Smooth muscle cell of the brain vasculature (primary cell): ENCODE results near the gene CMC1.

Experiments used
- DNase-seq: peaks from one replicate; pipeline ENCODE4 v3.0.0-alpha.2; 2012; ENCODE audit warnings: low read depth, low spot score

Gene CMC1

DNA sequence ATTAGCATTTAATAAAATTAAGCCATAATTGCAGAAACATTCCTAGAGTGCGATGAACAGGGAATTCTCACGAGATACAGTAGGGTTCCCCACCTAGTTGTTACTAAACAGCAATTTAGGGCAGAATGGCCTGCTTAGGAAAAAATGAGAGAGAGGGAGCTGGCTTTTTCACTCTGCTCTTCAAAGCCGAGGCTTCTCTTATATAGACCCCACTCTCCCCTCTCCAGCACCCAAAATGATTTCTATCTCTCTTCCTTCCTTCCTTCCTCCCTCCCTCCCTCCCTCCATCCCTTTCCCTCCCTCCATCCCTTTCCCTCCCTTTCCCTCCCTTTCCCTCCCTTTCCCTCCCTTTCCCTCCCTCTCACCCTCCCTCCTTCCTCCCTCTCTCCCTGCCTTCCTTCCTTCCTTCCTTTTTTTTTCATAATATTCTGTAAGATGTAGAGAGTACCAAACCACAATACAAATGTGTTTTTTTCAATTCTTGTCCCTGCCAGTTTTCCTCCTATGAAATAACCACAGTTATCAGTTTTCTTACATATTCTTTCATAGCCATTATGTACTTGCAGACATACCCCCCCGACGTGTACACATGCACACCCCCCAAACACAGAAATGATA is 59.0 kb downstream of the CMC1 start:
- no peak for DNase-seq

DNA sequence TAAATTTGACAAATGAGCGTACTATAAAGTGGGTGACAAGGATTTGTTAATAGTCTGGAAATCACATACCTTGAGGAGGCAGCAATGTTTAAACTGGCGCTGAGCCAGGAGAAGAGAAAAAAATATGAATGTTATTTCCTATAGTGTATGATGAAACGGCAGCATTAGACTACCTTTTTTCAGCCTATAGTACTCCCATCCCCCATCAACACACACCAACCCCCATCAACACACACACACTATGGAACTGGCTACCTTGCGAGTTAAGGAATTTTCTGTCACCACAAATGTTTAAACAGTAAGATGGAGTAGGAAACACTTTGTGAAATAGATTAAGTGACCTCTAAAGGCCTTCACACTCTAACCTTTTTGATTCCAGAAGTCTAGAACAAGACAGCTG is 60.3 kb downstream of the CMC1 start:
- DNase-seq = no peak

GRCh38 chr3:28308196-28308595 is 66.8 kb downstream of the CMC1 start:
- no peak for DNase-seq

DNA sequence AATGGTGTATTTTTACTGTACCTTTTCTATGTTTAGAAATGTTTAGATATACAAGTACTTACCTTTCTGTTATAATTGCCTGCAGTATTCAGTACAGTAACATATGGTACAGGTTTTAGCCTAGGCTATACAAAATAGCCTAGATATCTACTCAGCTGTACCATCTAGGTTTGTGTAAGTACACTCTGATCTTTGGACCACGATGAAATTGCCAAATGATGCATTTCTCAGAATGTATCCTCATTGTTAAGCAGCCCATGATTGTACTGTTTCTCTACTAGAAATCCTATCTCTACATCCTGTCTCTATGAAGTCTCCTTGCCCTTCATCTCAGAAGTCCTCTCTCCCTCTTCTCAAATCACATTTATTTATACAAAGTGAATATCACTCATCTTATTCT is 74.3 kb downstream of the CMC1 start:
- DNase-seq = no peak

DNA sequence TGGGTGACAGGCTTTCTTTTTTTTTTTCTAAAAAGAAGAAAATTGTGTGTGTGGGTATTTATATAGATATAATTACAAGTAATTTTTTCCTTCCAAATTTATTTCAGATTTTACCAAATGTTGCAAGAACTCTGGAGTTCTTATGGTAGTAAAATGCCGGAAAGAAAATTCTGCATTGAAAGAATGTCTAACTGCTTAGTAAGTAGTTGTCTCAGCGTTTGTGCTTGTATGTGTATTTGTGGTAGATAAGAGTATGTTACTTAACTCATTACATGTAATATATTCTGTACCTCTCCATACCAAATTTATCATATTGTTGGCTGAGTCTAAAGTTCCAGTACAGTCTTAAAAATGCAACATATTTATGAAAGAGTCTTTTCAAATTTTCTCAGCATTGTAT is 74.8 kb downstream of the CMC1 start:
- DNase-seq = no peak

- DNase-seq = no peak
Measured at GRCh38 chr3:28317438-28318022, 76.1 kb downstream of the CMC1 start.

- DNase-seq = no peak
Measured at GRCh38 chr3:28320981-28321380, 79.6 kb downstream of the CMC1 start.

DNA sequence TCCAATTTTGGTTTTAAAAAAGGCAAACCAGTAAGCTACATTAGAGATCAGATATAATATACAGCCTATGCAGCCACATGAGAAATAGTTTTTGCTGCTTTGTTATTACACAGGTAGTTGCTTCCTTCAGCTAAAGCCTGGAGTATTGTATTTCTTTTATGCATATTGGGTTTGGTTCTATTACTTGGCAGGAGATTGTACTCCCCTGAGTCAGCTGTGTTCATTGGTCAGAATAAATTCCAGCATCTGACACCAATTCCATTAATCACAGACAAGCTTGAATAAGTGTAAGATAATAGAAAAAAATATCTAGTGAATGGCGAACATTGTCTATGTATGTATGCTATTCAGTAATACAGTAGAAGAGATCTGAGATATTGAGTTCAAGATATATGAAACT is 81.0 kb downstream of the CMC1 start:
- no peak for DNase-seq

GRCh38 chr3:28326458-28326926 is 85.1 kb downstream of the CMC1 start:
- DNase-seq = no peak

DNA sequence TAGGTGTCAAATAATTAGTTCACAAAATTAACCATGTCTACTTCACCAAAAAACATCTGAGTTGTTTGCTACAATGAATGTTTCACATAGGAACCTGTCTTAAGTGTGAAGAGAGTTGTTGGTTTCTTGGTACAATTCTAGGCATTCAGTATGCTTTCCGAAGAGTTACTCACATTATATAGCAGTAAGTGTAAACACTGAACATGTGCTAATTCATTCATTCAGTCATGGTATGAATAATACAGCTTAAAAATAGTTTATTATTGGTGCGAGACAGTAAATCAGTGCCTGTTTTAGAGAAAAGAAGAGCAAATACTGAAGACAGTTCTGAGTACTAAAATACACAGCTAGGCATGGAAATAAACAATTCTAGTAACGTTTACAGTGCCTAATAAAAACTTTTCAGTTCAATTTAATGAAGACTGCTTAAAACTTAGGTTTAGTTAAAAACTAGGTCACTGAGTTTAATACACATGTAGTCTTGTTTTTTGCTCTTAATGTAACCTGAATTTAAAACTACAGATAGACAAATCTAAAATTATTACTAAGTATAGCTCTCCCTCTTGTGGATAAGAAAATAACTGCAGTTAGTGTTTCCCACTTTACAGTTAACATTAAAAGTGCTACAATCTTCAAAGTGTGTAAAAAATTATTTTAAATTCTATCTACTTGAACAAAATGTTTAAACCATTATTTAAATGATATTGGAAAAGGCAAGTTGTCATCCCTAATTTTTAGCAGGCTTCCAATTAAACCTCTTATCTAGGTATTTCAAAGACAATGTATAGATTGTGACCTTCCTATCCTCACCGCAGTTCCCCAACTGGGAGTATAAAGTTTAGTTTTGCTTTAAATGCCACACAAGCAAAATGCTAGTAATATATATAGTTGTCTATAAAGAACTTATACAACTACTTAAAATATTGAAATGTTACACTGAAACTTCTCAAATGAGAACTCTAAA is 87.1 kb downstream of the CMC1 start:
- DNase-seq = no peak

GRCh38 chr3:28334552-28334951 is 93.1 kb downstream of the CMC1 start:
- no peak for DNase-seq

DNA sequence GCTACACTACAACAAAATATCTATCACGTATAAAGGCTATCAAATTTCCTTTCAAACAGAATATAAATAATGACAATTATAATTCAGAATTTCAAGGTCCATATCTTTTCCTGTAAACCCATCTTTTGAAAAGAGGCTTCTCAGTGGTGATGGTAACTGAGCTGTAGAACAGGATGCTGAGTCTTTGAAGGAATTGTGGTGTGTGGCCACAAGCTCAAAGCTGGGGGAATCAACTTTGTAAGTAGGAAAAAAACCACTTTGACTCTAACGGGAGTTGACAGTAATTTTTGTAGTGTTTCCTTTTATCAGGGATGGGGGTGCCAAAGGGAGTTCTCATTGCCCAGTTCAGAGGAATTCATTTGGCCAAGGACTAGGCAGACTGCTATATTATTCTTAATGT is 93.8 kb downstream of the CMC1 start:
- no peak for DNase-seq

DNA sequence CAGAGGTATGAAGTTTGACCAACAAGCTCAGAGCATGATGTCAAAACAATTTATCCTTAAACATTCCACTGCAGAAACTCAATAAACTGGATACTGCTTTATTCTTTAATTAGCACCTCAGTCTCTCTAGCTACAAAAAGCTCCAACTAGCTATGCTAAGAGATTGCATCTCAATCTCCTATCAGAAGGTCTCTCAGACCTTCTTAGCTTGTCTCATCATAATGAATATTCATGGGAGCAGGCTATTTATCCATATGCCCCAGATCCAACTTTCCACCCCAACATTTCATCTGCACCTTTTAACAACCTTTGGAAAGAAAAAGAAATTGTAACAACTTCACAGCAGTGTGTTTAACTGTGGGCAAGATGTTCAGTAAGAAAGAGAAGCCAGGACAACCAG is 95.8 kb downstream of the CMC1 start:
- DNase-seq = no peak

- no peak for DNase-seq
Measured at GRCh38 chr3:28343144-28343543, 101.7 kb downstream of the CMC1 start.

DNA sequence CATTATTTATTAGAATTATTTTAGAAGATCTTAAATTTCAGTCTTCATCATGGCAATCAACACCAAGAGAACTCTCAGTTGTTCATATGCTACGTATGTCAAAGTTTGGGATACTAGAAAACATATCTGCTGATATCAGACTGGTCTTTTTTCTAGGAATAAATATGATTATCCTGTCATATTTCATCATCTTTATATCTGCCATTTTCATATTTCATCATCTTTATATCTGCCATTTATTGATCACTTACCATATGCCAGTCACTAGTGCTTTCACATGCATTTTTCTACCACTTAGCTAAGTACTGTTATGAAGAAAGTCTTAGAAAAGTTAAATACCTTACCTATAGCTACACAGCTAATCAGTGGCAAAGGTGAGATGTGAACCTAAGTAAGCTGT is 104.3 kb downstream of the CMC1 start:
- no peak for DNase-seq

GRCh38 chr3:28347374-28348264 is 106.2 kb downstream of the CMC1 start:
- DNase-seq = no peak

DNA sequence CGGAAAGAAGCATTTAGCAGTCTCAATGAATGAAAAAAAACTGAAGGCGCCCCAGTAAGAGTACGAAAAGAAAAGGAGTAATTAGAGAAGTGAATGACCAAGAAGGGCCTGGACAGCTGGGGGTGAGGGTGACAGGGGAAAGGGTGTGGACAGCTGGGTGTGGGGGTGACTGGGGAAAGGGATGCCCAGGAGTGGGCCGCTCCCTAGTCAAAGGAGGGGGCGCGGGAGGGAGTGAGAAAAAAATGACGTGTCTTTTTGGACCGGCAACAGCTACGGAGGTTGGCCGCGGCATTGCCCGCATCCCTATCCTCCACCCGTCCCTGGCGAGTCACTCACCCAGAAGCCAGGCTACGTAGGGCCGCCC is 106.8 kb downstream of the CMC1 start:
- no peak for DNase-seq

GRCh38 chr3:28348629-28349468 is 107.4 kb downstream of the CMC1 start, which contains the start of the genes AZI2 and ZCWPW2:
TSS of gene AZI2 (minus strand) at chr3:28348824. CDS start at chr3:28340617, 8,207 bp downstream.
TSS of gene ZCWPW2 (plus strand) at chr3:28348721. CDS start at chr3:28413069, 64,348 bp downstream.
- peak; percentile 92 for DNase-seq

DNA sequence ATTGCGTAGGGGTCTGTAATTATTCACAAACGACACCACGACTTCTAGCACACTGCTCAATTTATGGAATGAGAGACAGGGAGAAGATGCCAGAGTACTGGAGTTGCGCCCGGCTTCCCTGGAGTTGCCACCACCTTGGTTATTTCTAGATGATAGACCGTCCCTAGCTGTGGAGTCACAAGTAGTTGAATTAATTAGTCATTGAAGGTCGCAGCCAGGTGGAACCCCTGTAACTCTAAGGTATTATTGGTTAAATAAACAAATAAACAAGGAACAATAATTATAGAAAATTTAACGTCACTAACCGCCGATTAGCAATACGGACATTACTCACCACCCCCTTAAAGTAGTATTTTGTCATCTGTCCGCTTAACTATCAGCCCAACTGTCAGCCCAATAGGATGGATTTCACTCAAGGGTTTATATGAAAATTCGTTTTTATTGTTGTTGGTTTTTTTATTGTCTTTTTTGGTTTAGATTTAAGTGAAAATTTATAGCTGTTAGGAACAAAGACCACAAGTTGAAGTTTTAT is 108.1 kb downstream of the CMC1 start:
- DNase-seq = no peak
